Suprapubic skin (tissue), 4 donors: ENCODE results near the gene ABCA12.

Source experiments
- CTCF ChIP-seq, 2 donors: fragments of 200-600 bp in 1 of 2; fragments of 450-650 bp in 1 of 2; sonication (generic) in 1 of 2; IDR thresholded peaks; one replicate each; pipeline ENCODE4 v1.5.1; 2016 to 2019; ENCODE audit warnings: antibody characterized with exemption in 2 of 2, mild to moderate bottlenecking in 1 of 2, moderate library complexity in 1 of 2
- EP300 ChIP-seq: sonication (generic); formaldehyde crosslinking; IDR thresholded peaks from one replicate; pipeline ENCODE4 v1.6.1; 2017; ENCODE audit warnings: antibody characterized with exemption
- POLR2A ChIP-seq, 2 donors: fragments of 450-650 bp; IDR thresholded peaks; one replicate each; pipeline ENCODE4 v1.6.1; 2017; ENCODE audit warnings: antibody characterized with exemption in 2 of 2, mild to moderate bottlenecking in 2 of 2, moderate library complexity in 2 of 2
- POLR2AphosphoS5 ChIP-seq, 3 donors: sonication (generic); formaldehyde crosslinking; IDR thresholded peaks; one replicate each; pipeline ENCODE4 v1.6.1; 2017; ENCODE audit warnings: antibody characterized with exemption in 3 of 3

GRCh38 chr2:215161301-215161829 lies 22.9 kb upstream of the ABCA12 start:
- TF ChIP-seq CTCF (IDR thresholded peaks at IDR 0.05) (no peak), POLR2A (IDR thresholded peaks at IDR 0.05) (no peak), POLR2AphosphoS5 (IDR thresholded peaks at IDR 0.05) (no peak), EP300 (no peak)
